Measurements from ENCODE around the gene ADAMTS17. TPM values are rescaled to one million over a fixed set of nuclear protein-coding genes. Genes with fewer than 3 reads are reported as not detected.

ADAMTS17 gene
- total and polyA plus RNA-seq, 9 of the 15 experiments (the other 6 are each of a cell fraction or from before 2014, with no cell fraction given), result 0.01 to 0.14 (median 0.07) TPM; not detected in 6

- TF ChIP-seq IRF9 (tag; IDR thresholded peaks at IDR 0.05) (peak; percentile 76), DNMT1 (IDR thresholded peaks at IDR 0.05) (no peak), CTBP1 (IDR thresholded peaks at IDR 0.05; ENCODE audit: borderline replicate concordance) (peak; percentile 32), TOE1 (IDR thresholded peaks at IDR 0.05; ENCODE audit: borderline replicate concordance) (no peak), TOE1 (CRISPR knock-in tag; IDR thresholded peaks at IDR 0.05; ENCODE audit: borderline replicate concordance, low read depth) (no peak), HDAC3 (IDR thresholded peaks at IDR 0.05; ENCODE audit: borderline replicate concordance, partially characterized antibody) (no peak), CEBPB (tag; IDR thresholded peaks at IDR 0.05) (peak; percentile 92), CHD2 (IDR thresholded peaks at IDR 0.05; ENCODE audit: low read depth, low read length) (no peak), ZNF717 (CRISPR knock-in tag; IDR thresholded peaks at IDR 0.05) (no peak), ARID1B (IDR thresholded peaks at IDR 0.05) (peak; percentile 45; the same call in 1 of the 2 replicates), MEIS2 (IDR thresholded peaks at IDR 0.05; ENCODE audit: partially characterized antibody) (peak; percentile 50), NFIX (CRISPR knock-in tag; IDR thresholded peaks at IDR 0.05; ENCODE audit: low read depth) (no peak), ZFP36 (IDR thresholded peaks at IDR 0.05; ENCODE audit: low read depth, low read length, partially characterized antibody) (no peak), RNF2 (IDR thresholded peaks at IDR 0.05) (peak; percentile 27; the same call in 1 of the 2 replicates), TRIM24 (IDR thresholded peaks at IDR 0.05) (peak in 1 of 2 experiments; percentile 81; a peak in 1 of 4 replicates), CCNT2 (IDR thresholded peaks at IDR 0.05; ENCODE audit: borderline replicate concordance, extremely low read depth, insufficient read length, low read depth, low read length) (no peak), ATF3 (IDR thresholded peaks at IDR 0.05) (peak; percentile 95), ATF3 (CRISPR knock-in tag; conservative IDR thresholded peaks at IDR 0.05) (no peak), SREBF1 (IDR thresholded peaks at IDR 0.05; ENCODE audit: borderline replicate concordance, low read depth, low read length) (no peak), ZNF561 (CRISPR knock-in tag; conservative IDR thresholded peaks at IDR 0.05) (no peak), WHSC1 (IDR thresholded peaks at IDR 0.05; ENCODE audit: low read length) (no peak), ETV1 (tag; conservative IDR thresholded peaks at IDR 0.05; ENCODE audit: low read depth) (peak; percentile 62; the same call in 1 of the 2 replicates), ZNF644 (tag; IDR thresholded peaks at IDR 0.05; ENCODE audit: low read depth) (0 out of 2 replicates have a peak, but pooled peaks have one; percentile 58), SMAD4 (CRISPR knock-in tag; conservative IDR thresholded peaks at IDR 0.05) (0 out of 2 replicates have a peak, but pooled peaks have one; percentile 69), ZSCAN32 (CRISPR knock-in tag; IDR thresholded peaks at IDR 0.05) (peak; percentile 96), ZNF175 (CRISPR knock-in tag; IDR thresholded peaks at IDR 0.05; ENCODE audit: low read depth) (peak; percentile 96), CEBPG (CRISPR knock-in tag; IDR thresholded peaks at IDR 0.05) (peak; percentile 91), CEBPG (tag; conservative IDR thresholded peaks at IDR 0.05 in 1 of 2, IDR thresholded peaks at IDR 0.05 in 1 of 2) (peak; percentile 96 to 98), EP400 (IDR thresholded peaks at IDR 0.05) (peak; percentile 39; the same call in 1 of the 2 replicates)
These were observed 355.3 kb downstream of the ADAMTS17 start (continued) for GRCh38 chr15:99986297-99987118.
